GM18909 (cell line): ENCODE data around the gene EEF1AKMT2.
"Not testable (repeated sequence)": the region's sequence is repeated elsewhere in the genome, so short reads cannot be mapped to it uniquely, and the experiment has no call there.

ENCODE experiments used
- ATAC-seq: cut with Tn5 transposase; IDR thresholded peaks from one replicate; pipeline ENCODE4 v1.9.1; 2021; ENCODE audit warnings: mild to moderate bottlenecking; ENCODE audit not compliant: unreplicated experiment, poor library complexity

Gene EEF1AKMT2

GRCh38 chr10:124756156-124756903 lies 35.4 kb downstream of the EEF1AKMT2 start:
- no peak for ATAC-seq

- no peak for ATAC-seq
These were observed 36.1 kb downstream of the EEF1AKMT2 start for GRCh38 chr10:124755581-124755980.

GRCh38 chr10:124754227-124754626 lies 37.5 kb downstream of the EEF1AKMT2 start:
- no peak for ATAC-seq

- ATAC-seq: no peak
These were observed 42.6 kb downstream of the EEF1AKMT2 start for GRCh38 chr10:124748953-124749645.

GRCh38 chr10:124748166-124748565 lies 43.5 kb downstream of the EEF1AKMT2 start:
- ATAC-seq: no peak

- no peak for ATAC-seq
These were observed 43.9 kb downstream of the EEF1AKMT2 start for GRCh38 chr10:124747745-124748144.

- ATAC-seq: no peak
These were observed 44.7 kb downstream of the EEF1AKMT2 start for GRCh38 chr10:124746992-124747391.

GRCh38 chr10:124746447-124746846 lies 45.2 kb downstream of the EEF1AKMT2 start:
- not testable (repeated sequence) for ATAC-seq

- ATAC-seq: no peak
These were observed 46.0 kb downstream of the EEF1AKMT2 start for GRCh38 chr10:124745673-124746072.

- no peak for ATAC-seq
These were observed 46.4 kb downstream of the EEF1AKMT2 start for GRCh38 chr10:124745252-124745651.

GRCh38 chr10:124744102-124745050 lies 47.3 kb downstream of the EEF1AKMT2 start, which contains the start of gene FAM53B:
Gene FAM53B (minus strand): TSS chr10:124744378. CDS start chr10:124706713, 37,665 bp downstream.
- ATAC-seq: peak; percentile 73

- ATAC-seq: peak; percentile 19
These were observed 48.2 kb downstream of the EEF1AKMT2 start for GRCh38 chr10:124743191-124744101.

GRCh38 chr10:124742413-124743190 lies 49.1 kb downstream of the EEF1AKMT2 start:
- ATAC-seq: no peak

GRCh38 chr10:124741922-124742412 lies 49.7 kb downstream of the EEF1AKMT2 start:
- no peak for ATAC-seq

- ATAC-seq: peak; percentile 53
These were observed 50.3 kb downstream of the EEF1AKMT2 start for GRCh38 chr10:124741281-124741921.

- ATAC-seq: peak; percentile 17
These were observed 51.1 kb downstream of the EEF1AKMT2 start for GRCh38 chr10:124740369-124741280.

- no peak for ATAC-seq
These were observed 51.7 kb downstream of the EEF1AKMT2 start for GRCh38 chr10:124739986-124740368.
